GM21515 (cell line): ENCODE results near the gene DIP2C.
"Not testable (repeated sequence)": the region's sequence is repeated elsewhere in the genome, so short reads cannot be mapped to it uniquely, and the experiment has no call there.

Experiments
- ATAC-seq: cut with Tn5 transposase; IDR thresholded peaks from one replicate; pipeline ENCODE4 v1.9.1; 2021; ENCODE audit not compliant: unreplicated experiment

Gene DIP2C

GRCh38 chr10:661597-662222, 27.8 kb downstream of the DIP2C start:
- no peak for ATAC-seq

GRCh38 chr10:660970-661596, 28.4 kb downstream of the DIP2C start:
- ATAC-seq: no peak

GRCh38 chr10:660413-660969, 29.0 kb downstream of the DIP2C start:
- ATAC-seq: no peak

GRCh38 chr10:659688-660141, 29.8 kb downstream of the DIP2C start:
- ATAC-seq: no peak

- not testable (repeated sequence) for ATAC-seq
Measured at GRCh38 chr10:657816-658350, 31.6 kb downstream of the DIP2C start.

GRCh38 chr10:656883-657282, 32.6 kb downstream of the DIP2C start:
- ATAC-seq: no peak

- no peak for ATAC-seq
Measured at GRCh38 chr10:655184-655583, 34.3 kb downstream of the DIP2C start.

GRCh38 chr10:654647-654996, 34.8 kb downstream of the DIP2C start:
- ATAC-seq: no peak

- ATAC-seq: no peak
Measured at GRCh38 chr10:653991-654646, 35.3 kb downstream of the DIP2C start.

- not testable (repeated sequence) for ATAC-seq
Measured at GRCh38 chr10:652832-653459, 36.5 kb downstream of the DIP2C start.

GRCh38 chr10:652233-652632, 37.2 kb downstream of the DIP2C start:
- ATAC-seq: no peak

- no peak for ATAC-seq
Measured at GRCh38 chr10:651692-652091, 37.8 kb downstream of the DIP2C start.

- no peak for ATAC-seq
Measured at GRCh38 chr10:650886-651615, 38.4 kb downstream of the DIP2C start.

GRCh38 chr10:650441-650851, 39.0 kb downstream of the DIP2C start:
- ATAC-seq: no peak

GRCh38 chr10:649798-650440, 39.5 kb downstream of the DIP2C start:
- no peak for ATAC-seq

- no peak for ATAC-seq
Measured at GRCh38 chr10:649445-649797, 40.0 kb downstream of the DIP2C start.

GRCh38 chr10:647019-647418, 42.4 kb downstream of the DIP2C start:
- ATAC-seq: not testable (repeated sequence)

GRCh38 chr10:646118-646524, 43.3 kb downstream of the DIP2C start:
- ATAC-seq: no peak

GRCh38 chr10:644943-645334, 44.5 kb downstream of the DIP2C start:
- no peak for ATAC-seq
